GM10248 (cell line): Measurements from ENCODE around the gene VIPR2.
"Not testable (repeated sequence)": the region's sequence is repeated elsewhere in the genome, so short reads cannot be mapped to it uniquely, and the experiment has no call there.

Source experiments
- CTCF ChIA-PET: fragments of 300-600 bp; sonication (Branson Sonifier 250); formaldehyde crosslinking; extraction: SDS; loops from one replicate; lab custom pipeline; 2021; ENCODE audit warnings: antibody characterized with exemption; lab: Yijun Ruan, JAX
- POLR2A ChIA-PET: fragments of 350-650 bp; sonication (Branson Sonifier 250); formaldehyde crosslinking; extraction: SDS; loops from one replicate; lab custom pipeline; 2020; ENCODE audit warnings: antibody characterized with exemption; lab: Yijun Ruan, JAX
- DNase-seq: peaks from one replicate; pipeline ENCODE4 v3.0.0; 2012; ENCODE audit errors: extremely low spot score
- CTCF ChIP-seq: IDR thresholded peaks from 2 replicates; pipeline ENCODE4 v1.5.1; 2012; ENCODE audit warnings: mild to moderate bottlenecking, low read depth; ENCODE audit errors: extremely low read depth, missing control alignments, control extremely low read depth

VIPR2 gene

DNA sequence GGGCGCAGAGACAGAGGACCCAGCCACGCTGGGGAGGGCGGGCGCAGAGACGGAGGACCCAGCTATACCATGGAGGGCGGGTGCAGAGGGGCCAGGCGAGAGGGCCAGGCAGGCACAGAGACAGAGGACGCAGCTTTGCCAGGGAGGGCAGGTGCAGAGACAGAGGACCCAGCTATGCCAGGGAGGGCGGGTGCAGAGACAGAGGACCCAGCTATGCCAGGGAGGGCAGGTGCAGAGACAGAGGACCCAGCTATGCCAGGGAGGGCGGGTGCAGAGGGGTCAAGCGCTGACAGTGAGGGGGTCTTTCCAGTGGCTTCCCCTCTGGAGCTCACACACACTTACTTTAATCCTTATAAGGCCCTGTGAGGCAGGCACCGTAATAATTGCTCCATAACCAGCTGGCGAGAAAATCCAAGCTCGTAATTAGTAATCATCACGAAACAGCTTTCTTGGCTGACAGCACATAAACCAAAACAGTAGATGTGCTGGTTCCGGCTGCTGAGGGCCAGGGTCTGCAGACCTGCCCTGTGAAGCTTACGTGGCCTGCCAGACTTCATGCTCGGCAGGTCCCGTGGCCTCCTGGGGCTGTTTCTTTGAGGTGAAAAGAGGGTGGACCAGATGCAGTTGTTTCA is 137.2 kb downstream of the VIPR2 start:
- TF ChIP-seq CTCF = no peak
- no peak for DNase-seq
- ChIA-PET CTCF (no interaction called here), POLR2A (no interaction called here)

DNA sequence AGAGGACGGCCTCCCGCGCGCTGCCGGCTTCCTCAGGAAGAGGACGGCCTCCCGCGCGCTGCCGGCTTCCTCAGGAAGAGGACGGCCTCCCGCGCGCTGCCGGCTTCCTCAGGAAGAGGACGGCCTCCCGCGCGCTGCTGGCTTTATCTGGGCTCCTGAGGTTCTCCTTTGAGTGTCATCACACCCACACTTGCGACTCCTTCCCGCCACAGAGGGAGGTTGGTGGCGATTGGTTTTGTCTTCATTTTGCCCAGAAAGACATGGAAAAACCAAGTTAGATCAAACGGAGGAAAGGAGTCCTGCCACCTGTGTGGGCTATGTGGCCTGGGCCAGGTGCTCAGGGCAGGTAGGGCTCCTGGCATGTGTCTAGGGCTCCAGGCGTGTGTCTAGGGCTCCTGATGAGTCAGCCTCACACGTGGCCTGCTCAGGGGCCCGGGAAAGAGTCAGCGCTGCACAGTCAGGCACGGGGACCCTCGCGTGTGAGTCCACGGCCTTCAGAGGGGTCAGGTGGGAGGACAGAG is 138.0 kb downstream of the VIPR2 start:
- ChIA-PET CTCF (no interaction called here), POLR2A (no interaction called here)
- no peak for TF ChIP-seq CTCF
- DNase-seq = no peak

GRCh38 chr7:159006022-159006609 is 138.6 kb downstream of the VIPR2 start:
- POLR2A ChIA-PET, CTCF ChIA-PET, DNase-seq: not testable (repeated sequence)

DNA sequence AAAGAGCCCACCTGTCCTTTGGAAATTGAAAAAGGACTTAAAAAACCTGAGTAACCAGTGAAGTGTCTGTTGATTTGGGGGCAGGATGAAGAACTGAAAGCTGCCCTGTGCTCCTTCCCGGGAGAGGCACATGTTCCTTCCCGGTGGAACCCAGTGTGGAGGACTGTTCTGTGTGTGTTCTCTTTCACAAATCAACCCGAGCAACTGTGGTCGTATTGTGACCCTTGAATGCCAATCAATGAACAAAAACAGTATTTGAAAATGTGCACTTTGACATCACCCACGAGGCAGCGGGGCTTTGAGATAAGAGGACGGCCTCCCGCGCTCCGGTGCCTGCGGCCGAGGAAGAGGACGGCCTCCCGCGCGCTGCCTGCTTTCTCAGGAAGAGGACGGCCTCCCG is 139.0 kb downstream of the VIPR2 start:
- ChIA-PET CTCF (no interaction called here), POLR2A (no interaction called here)
- TF ChIP-seq CTCF = no peak
- DNase-seq = no peak

- CTCF ChIA-PET = no interaction called here
- DNase-seq = no peak
- POLR2A ChIA-PET = no interaction called here
- TF ChIP-seq CTCF = no peak
These were observed 140.3 kb downstream of the VIPR2 start for GRCh38 chr7:159004411-159004810.

DNA sequence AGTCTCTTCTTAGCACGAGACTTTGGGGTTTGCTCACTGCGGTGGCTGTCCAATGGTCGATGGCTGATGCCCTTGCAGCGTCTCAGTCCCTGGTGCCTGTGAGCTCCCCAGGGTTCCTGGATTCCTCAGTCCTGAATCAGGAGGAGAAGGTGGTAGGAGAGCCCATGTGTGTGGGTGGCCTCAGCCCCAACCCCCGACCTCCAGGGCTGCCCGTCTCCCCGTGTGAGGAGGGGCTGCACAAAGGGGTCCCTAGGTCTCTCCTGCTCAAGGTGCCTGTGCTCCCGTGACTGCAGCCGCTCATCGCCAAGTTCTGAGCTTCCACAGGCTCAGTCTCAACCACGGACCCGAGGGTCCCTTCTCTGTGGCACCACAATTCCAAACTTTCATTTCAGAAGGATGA is 142.9 kb downstream of the VIPR2 start:
- ChIA-PET CTCF (interaction anchor here (1.1 to 1.7 kb wide), 2 partner anchors 25 to 29 kb away, joined by 4 to 6 read pairs; no protein-coding TSS in a partner anchor), POLR2A (no interaction called here)
- TF ChIP-seq CTCF = no peak
- DNase-seq = no peak

- CTCF ChIA-PET = interaction anchor here (1.7 kb wide), 1 partner anchor 24 kb away, joined by 6 read pairs; no protein-coding TSS in a partner anchor
- TF ChIP-seq CTCF = no peak
- POLR2A ChIA-PET = no interaction called here
- DNase-seq = no peak
These were observed 143.7 kb downstream of the VIPR2 start for GRCh38 chr7:159000859-159001435.
